Neuronal stem cell (in vitro differentiated cells): Measurements from ENCODE around the gene ETS1.

Experiments used
- DNase-seq: peaks from one replicate; pipeline ENCODE4 v3.0.0-alpha.2; 2013; ENCODE audit warnings: low spot score
- H2AFZ ChIP-seq: one replicate; pipeline ENCODE4 v1.6.1; 2013; ENCODE audit warnings: mild to moderate bottlenecking, low read length, inconsistent platforms
- H2AK5ac ChIP-seq: 2 replicates; pipeline ENCODE4 v1.6.1; 2013; ENCODE audit warnings: low read depth, mild to moderate bottlenecking, inconsistent platforms, low read length, moderate library complexity, mixed read lengths
- H2BK120ac ChIP-seq: 2 replicates; pipeline ENCODE4 v1.6.1; 2013; ENCODE audit warnings: low read depth, mild to moderate bottlenecking, inconsistent platforms, low read length, moderate library complexity, mixed read lengths
- H2BK12ac ChIP-seq: one replicate; pipeline ENCODE4 v1.6.1; 2013; ENCODE audit warnings: low read length, inconsistent platforms
- H2BK15ac ChIP-seq: 2 replicates; pipeline ENCODE4 v1.6.1; 2013; ENCODE audit warnings: mild to moderate bottlenecking, low read length, inconsistent platforms, mixed read lengths
- H2BK5ac ChIP-seq: one replicate; pipeline ENCODE4 v1.6.1; 2013; ENCODE audit warnings: inconsistent platforms, mild to moderate bottlenecking, low read length, moderate library complexity
- H3K14ac ChIP-seq: one replicate; pipeline ENCODE4 v1.6.1; 2013; ENCODE audit warnings: low read length, inconsistent platforms
- H3K18ac ChIP-seq: 2 replicates; pipeline ENCODE4 v1.6.1; 2013; ENCODE audit warnings: low read length, inconsistent platforms
- H3K23ac ChIP-seq: 2 replicates; pipeline ENCODE4 v1.6.1; 2013; ENCODE audit warnings: low read depth, mild to moderate bottlenecking, mixed read lengths, low read length, inconsistent platforms; ENCODE audit not compliant: poor library complexity
- H3K27ac ChIP-seq: replicated peaks from 3 replicates; pipeline ENCODE4 v1.5.1; 2013; ENCODE audit warnings: low read length, inconsistent platforms
- H3K27me3 ChIP-seq, 3 experiments: 2 replicates each; pipeline ENCODE4 v1.6.1; 2013; ENCODE audit warnings: low read length in 3 of 3, mild to moderate bottlenecking in 2 of 3, inconsistent platforms in 1 of 3, low read depth in 1 of 3, mixed read lengths in 1 of 3, moderate library complexity in 1 of 3; ENCODE audit not compliant: control insufficient read depth in 3 of 3, insufficient read depth in 3 of 3
- H3K36me3 ChIP-seq, 2 donors: replicated peaks in 1 of 2; 2 replicates each; pipeline ENCODE4 v1.6.1; 2013; ENCODE audit warnings: low read length in 2 of 2; ENCODE audit not compliant: control insufficient read depth in 2 of 2, insufficient read depth in 2 of 2
- H3K4ac ChIP-seq: 2 replicates; pipeline ENCODE4 v1.6.1; 2013; ENCODE audit warnings: inconsistent platforms, mild to moderate bottlenecking, low read length, moderate library complexity
- H3K4me1 ChIP-seq, 2 donors: 1 replicate in 1 of 2; 2 replicates in 1 of 2; pipeline ENCODE4 v1.6.1; 2013; ENCODE audit warnings: low read length in 2 of 2, low read depth in 1 of 2; ENCODE audit not compliant: control insufficient read depth in 2 of 2, insufficient read depth in 1 of 2
- H3K4me2 ChIP-seq: one replicate; pipeline ENCODE4 v1.6.1; 2013; ENCODE audit warnings: mild to moderate bottlenecking, low read length, inconsistent platforms; ENCODE audit not compliant: insufficient read depth, poor library complexity, severe bottlenecking
- H3K4me3 ChIP-seq, 2 donors: 2 replicates each; pipeline ENCODE4 v1.5.1; 2013; ENCODE audit warnings: low read length in 2 of 2, mild to moderate bottlenecking in 2 of 2, inconsistent platforms in 1 of 2, moderate library complexity in 1 of 2
- H3K79me1 ChIP-seq: one replicate; pipeline ENCODE4 v1.6.1; 2013; ENCODE audit warnings: low read depth, mild to moderate bottlenecking, inconsistent platforms, low read length, moderate library complexity
- H3K9ac ChIP-seq: one replicate; pipeline ENCODE4 v1.6.1; 2013; ENCODE audit warnings: mild to moderate bottlenecking, low read depth, low read length, inconsistent platforms; ENCODE audit not compliant: poor library complexity
- H3K9me3 ChIP-seq, 2 donors: replicated peaks in 1 of 2; 2 replicates each; pipeline versions ENCODE3 to v1.6.1; 2013; ENCODE audit warnings: low read length in 2 of 2, mild to moderate bottlenecking in 2 of 2, inconsistent platforms in 1 of 2, low read depth in 1 of 2, mixed read lengths in 1 of 2, moderate library complexity in 1 of 2; ENCODE audit not compliant: control insufficient read depth in 2 of 2, insufficient read depth in 1 of 2
- H4K8ac ChIP-seq: one replicate; pipeline ENCODE4 v1.6.1; 2013; ENCODE audit warnings: low read depth, mild to moderate bottlenecking, inconsistent platforms, low read length, moderate library complexity
- H4K91ac ChIP-seq: one replicate; pipeline ENCODE4 v1.6.1; 2013; ENCODE audit warnings: low read length, low read depth, mild to moderate bottlenecking, inconsistent platforms; ENCODE audit not compliant: poor library complexity
- WGBS, 2 donors: extraction: QIAGEN DNeasy Blood & Tissue Kit; methylation state at CpG; one replicate each; pipeline ENCODE4 v1.1.7; 2013; ENCODE audit warnings: missing lambda C conversion rate in 2 of 2, mixed read lengths in 1 of 2; ENCODE audit not compliant: insufficient read length in 2 of 2, insufficient replicate concordance in 1 of 2; ENCODE audit errors: extremely low coverage in 2 of 2; 5-methylcytosine and 5-hydroxymethylcytosine counted together

Gene ETS1

DNA sequence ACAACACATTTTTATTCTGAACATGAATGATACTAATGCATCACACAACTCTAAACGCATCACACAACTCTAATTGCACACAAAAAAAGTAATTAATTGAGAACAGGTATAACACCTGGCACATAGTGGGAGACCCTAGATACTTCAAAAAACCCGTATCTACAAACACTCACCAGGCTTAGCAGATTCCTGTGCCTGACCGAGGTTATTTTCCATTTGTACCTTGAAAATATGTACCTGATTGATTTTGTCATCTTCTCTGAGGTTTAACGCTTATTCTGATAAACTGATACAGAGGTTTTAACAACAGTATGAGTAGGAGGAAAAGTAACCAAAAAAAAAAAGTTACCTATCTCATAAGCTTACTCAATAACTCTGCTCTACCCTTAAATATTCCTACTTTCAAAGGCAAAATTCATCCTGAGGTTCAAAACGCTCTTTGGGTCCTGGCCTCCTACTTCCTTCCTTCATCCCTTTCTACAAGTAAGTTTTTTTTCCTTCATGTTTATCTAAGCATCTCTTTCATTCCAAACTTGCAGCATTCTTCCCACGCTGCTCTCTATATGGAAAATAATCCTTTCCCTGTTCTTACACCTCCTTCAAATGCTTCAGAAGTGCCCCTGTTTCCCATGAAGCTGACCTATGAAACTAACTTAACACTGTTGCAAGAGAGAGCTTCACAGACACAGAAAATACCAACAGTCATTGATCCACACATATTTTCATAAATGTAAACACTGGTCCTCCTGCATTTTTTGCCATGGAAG lies 73.3 kb downstream of the ETS1 start:
- Histone ChIP-seq H2BK120ac (no peak overlapping the region), H3K36me3 (peaks cover 0 to 11% of the 10 kb centered on the region in 2 donors), H3K9ac (no peak overlapping the region)

DNA sequence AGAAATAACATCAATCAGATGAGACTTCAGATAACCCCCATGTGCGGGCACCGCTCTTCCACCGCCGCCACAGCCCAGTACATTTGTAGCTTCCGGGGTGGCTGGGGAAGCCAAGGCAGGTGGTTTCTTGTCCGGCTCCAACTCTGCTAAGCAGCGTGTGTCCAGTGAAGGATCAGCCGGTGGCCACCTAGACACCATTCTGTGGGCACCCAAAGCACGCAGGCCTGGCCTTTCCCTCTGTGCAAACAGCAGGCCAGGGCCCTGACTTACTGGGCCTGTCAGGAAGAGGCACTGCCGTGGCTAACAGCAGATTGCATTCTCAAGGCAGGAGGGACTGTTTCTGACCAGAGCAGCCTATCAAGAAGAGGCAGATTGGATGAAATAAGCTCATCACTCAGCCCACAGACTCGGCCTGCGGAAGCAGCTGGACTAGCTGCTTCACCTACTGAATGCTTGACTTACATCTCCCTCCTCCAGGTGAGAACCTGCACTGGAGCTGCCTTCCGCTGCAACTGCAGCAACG lies 74.8 kb downstream of the ETS1 start:
- no peak overlapping the region for H3K4ac ChIP-seq
- no peak overlapping the region for H2BK15ac ChIP-seq
- WGBS, 2 donors, result no CpG with 5 or more reads among the region's 14 CpGs
- no peak overlapping the region for H3K14ac ChIP-seq
- no peak overlapping the region for H2BK12ac ChIP-seq
- peaks cover 0 to 3% of the 10 kb centered on the region in 2 donors for H3K4me1 ChIP-seq
- no peak overlapping the region for H3K18ac ChIP-seq
- DNase-seq, result no peak
- H2BK120ac ChIP-seq, result no peak overlapping the region
- H3K79me1 ChIP-seq, result no peaks in the 10 kb centered on the region
- H3K4me3 ChIP-seq, result no peak overlapping the region
- no peak overlapping the region for H3K9ac ChIP-seq
- H3K27me3 ChIP-seq, result peaks cover 0 to 6% (median 0%) of the 10 kb centered on the region in 3 experiments
- no peak overlapping the region for H4K8ac ChIP-seq
- peaks cover 0 to 11% of the 10 kb centered on the region in 2 donors for H3K36me3 ChIP-seq
- H3K27ac ChIP-seq, result no peak overlapping the region
- H2AK5ac ChIP-seq, result no peak overlapping the region
- no peak overlapping the region for H3K23ac ChIP-seq
- no peak overlapping the region for H3K4me2 ChIP-seq
- no peaks in the 10 kb centered on the region for H3K9me3 ChIP-seq
- no peak overlapping the region for H2AFZ ChIP-seq
- no peak overlapping the region for H2BK5ac ChIP-seq
- no peak overlapping the region for H4K91ac ChIP-seq

More for the DNA sequence above, 73.3 kb downstream of the ETS1 start:
- Histone ChIP-seq H2BK12ac (no peak overlapping the region), H2BK15ac (no peak overlapping the region), H3K79me1 (no peaks in the 10 kb centered on the region), H3K4ac (no peak overlapping the region), H2AK5ac (no peak overlapping the region), H3K4me3 (no peak overlapping the region), H3K4me2 (no peak overlapping the region), H3K27me3 (peaks cover 0 to 11% (median 0%) of the 10 kb centered on the region in 3 experiments), H2BK5ac (no peak overlapping the region), H3K23ac (no peak overlapping the region), H2AFZ (no peak overlapping the region), H3K9me3 (no peaks in the 10 kb centered on the region), H3K14ac (no peak overlapping the region), H4K91ac (no peak overlapping the region), H3K4me1 (peaks cover 0 to 10% of the 10 kb centered on the region in 2 donors), H4K8ac (no peak overlapping the region), H3K18ac (no peak overlapping the region), H3K27ac (no peak overlapping the region)
- no CpG with 5 or more reads among the region's 6 CpGs for WGBS, 2 donors
- no peak for DNase-seq

GRCh38 chr11:128511712-128512111 lies 75.6 kb downstream of the ETS1 start:
- Histone ChIP-seq H3K36me3 (peaks cover 0 to 11% of the 10 kb centered on the region in 2 donors), H2BK120ac (no peak overlapping the region), H3K18ac (no peak overlapping the region), H4K91ac (no peak overlapping the region), H3K27ac (no peak overlapping the region), H2BK12ac (no peak overlapping the region), H4K8ac (no peak overlapping the region), H3K27me3 (peaks cover 0 to under 1% (median 0%) of the 10 kb centered on the region in 3 experiments), H2BK5ac (no peak overlapping the region), H2AK5ac (no peak overlapping the region), H3K14ac (no peak overlapping the region), H3K9ac (no peak overlapping the region), H2BK15ac (no peak overlapping the region), H3K4me3 (no peak overlapping the region), H3K4me2 (no peak overlapping the region), H2AFZ (no peak overlapping the region), H3K4me1 (peaks cover 0 to 2% of the 10 kb centered on the region in 2 donors), H3K4ac (no peak overlapping the region), H3K9me3 (no peaks in the 10 kb centered on the region), H3K79me1 (no peaks in the 10 kb centered on the region), H3K23ac (no peak overlapping the region)
- WGBS, 2 donors, result no CpG with 5 or more reads among the region's 4 CpGs
- no peak for DNase-seq

DNA sequence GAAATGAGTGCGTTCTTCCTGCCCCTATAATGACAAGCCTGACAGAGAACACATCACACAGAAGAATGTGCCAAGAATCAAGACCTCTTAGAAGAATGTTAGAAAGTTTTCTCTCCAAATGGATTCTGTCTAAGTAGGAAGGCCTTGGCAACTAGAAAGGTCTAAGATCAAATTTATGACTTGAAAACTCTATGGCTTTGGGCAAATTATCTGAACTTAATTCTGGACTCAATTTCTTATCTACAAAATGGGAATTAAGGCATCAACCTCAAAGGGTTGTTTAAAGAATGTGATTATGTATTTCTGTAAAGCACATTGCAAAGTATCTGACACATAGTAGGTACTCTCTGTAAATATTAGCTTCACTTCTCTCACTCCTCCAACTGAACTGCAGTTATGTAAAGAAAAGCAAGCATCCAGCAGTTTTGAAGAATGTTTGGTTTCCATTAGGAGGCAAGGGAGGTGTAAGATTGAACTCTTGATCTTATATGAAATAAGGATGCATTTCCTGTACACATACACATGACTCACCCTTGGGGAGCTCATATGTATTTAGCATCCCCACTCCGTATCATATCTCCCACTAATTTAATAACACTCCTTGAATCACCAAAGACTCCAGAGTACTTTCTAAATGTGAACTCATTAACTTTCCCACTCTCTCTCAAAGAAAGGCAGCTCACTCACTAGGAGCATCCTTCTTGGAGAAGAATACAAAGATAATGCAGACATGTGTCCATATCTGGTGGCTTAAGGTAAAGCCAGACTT lies 77.6 kb downstream of the ETS1 start:
- no CpG with 5 or more reads among the region's 2 CpGs for WGBS, 2 donors
- Histone ChIP-seq H2AFZ (no peak overlapping the region), H3K79me1 (no peaks in the 10 kb centered on the region), H3K14ac (no peak overlapping the region), H3K4ac (no peak overlapping the region), H3K9ac (no peak overlapping the region), H3K4me1 (peaks cover 0 to 2% of the 10 kb centered on the region in 2 donors), H4K8ac (no peak overlapping the region), H3K18ac (no peak overlapping the region), H3K27me3 (no peaks in the 10 kb centered on the region), H2BK5ac (no peak overlapping the region), H4K91ac (no peak overlapping the region), H2BK12ac (no peak overlapping the region), H3K4me3 (no peak overlapping the region), H2BK15ac (no peak overlapping the region), H3K36me3 (peaks cover 0 to 15% of the 10 kb centered on the region in 2 donors), H3K4me2 (no peak overlapping the region), H3K23ac (no peak overlapping the region), H3K9me3 (peaks cover 0 to 7% of the 10 kb centered on the region in 2 donors), H3K27ac (no peak overlapping the region), H2BK120ac (no peak overlapping the region), H2AK5ac (no peak overlapping the region)
- DNase-seq, result no peak
